UCSD-AML1 (cell line): ENCODE data around the gene POU4F1.

Source experiments
- DNase-seq: peaks from one replicate; lab custom pipeline; 2025; ENCODE audit not compliant: unreplicated experiment; lab: John Stamatoyannopoulos, UW

POU4F1 gene, protein sequence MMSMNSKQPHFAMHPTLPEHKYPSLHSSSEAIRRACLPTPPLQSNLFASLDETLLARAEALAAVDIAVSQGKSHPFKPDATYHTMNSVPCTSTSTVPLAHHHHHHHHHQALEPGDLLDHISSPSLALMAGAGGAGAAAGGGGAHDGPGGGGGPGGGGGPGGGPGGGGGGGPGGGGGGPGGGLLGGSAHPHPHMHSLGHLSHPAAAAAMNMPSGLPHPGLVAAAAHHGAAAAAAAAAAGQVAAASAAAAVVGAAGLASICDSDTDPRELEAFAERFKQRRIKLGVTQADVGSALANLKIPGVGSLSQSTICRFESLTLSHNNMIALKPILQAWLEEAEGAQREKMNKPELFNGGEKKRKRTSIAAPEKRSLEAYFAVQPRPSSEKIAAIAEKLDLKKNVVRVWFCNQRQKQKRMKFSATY

DNA sequence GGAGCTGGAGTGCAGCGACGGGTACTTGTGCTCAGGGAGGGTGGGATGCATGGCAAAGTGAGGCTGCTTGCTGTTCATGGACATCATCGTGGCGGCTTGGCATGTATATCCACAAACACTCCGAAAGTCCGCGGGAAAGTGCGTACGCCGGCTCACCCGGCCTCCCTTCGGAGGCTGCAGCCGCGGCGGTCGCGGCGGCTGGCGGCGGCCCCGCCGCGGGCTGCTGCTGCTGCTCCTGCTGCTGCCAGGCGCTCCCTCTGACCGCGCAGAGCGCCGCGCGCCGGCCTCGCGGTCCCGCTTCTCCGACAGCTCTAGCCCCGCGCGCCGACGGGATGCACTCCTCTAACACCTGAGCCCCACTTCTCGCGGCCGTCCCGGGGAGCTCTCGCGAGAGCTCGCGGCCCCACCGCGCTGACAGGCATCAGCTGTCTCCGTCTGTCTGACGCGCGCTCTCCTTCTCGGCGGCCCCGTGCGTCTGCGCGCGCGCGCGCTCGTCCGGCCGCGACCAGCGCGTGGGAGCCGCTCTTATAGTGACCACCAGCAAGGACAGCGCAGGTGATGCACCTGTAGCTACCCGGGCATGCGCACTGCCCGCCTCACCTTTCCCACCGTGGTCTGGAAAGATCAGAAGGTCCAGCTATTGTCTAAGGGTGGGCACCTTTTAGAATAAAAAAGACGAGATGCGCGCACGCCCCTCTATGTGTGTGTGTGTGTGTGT, at the start of gene POU4F1:
Gene POU4F1 (minus strand): TSS at position 313 of the 718 bp plus-strand sequence. CDS start 226 bp downstream, at position 87.
- DNase-seq: peak; percentile 40

DNA sequence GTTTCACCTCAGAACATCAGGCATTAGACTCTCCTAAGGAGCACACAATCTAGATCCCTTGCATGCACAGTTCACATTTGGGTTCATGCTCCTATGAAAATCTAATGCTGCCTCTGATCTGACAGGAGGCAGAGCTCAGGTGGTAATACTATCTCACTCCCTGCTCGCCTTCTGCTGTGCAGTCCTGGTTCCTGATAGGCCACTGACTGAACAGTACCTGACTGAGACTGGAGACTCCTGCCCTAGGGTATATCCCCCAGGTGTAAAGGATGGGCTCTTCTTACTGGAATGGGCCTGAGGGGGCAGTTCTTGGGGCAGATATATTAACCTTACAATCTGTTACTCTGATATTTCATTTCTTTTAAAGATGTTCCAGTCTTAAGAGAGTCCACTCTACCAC, 49.3 kb upstream of the POU4F1 start:
- no peak for DNase-seq

DNA sequence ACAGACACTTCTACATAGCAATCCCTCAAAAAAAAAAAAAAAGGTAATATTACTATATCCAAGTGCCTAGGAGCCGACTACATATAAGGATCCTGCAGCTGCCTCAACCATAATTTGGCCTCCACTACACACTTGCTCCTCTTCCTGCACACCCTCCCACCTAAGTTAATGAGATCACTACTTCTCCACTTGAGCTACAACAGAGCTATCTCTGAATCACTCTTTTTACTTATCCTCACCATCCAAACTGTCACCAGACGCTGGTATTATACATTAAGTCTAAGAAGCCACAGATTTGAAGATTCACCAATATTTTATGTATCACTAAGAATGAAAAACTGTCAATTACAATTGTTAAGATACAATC, 47.3 kb upstream of the POU4F1 start:
- DNase-seq: no peak

DNA sequence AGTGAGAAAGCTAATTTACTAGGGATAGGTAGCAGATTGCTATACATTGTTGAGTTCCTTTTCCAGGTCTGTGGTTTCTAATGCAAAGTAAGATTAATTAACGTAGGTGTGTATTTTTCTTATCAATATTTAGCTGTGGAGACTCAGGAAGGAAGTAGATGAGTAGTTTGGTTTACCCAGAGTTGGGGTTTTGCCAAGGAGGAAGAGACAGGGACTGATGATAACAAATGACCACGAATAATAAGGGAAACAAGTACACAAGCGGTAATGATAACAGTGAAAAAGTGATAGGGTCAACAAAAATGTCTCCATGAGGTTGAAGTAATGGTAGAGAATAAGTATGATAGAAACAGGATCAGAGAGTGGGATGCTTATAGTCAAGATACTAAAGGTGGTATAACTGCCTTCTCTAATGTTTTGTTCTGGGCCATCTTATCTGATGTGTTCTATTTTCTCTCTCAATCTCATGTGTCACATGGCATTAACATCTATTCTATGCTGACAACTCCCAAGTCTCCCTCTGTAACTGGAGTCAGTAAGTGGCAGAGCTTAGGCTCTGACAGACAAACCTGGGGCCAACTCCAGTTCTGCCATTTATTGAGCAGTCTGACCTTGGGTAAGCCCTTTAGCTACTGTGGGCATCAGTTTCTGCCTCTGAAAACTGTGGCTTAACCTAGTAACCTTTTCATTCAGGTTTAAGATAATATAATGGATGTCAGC, 46.8 kb upstream of the POU4F1 start:
- no peak for DNase-seq

DNA sequence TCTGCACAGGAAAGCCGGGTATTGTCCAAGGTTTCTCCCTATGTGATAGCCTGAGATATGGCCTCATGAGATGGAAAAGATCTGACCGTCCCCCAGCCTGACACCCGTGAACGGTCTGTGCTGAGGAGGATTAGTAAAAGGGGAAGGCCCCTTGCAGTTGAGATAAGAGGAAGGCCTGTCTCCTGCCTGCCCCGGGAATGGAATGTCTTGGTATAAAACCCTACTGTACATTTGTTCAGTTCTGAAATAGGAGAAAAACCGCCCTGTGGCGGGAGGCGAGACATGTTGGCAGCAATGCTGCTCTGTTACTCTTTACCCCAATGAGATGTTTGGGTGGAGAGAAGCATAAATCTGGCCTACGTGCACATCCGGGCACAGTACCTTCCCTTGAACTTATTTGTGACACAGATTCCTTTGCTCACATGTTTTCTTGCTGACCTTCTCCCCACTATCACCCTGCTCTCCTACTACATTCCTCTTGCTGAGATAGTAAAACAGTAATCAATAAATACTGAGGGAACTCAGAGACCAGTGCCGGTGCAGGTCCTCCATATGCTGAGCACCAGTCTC, 43.8 kb upstream of the POU4F1 start:
- peak; percentile 15 for DNase-seq

DNA sequence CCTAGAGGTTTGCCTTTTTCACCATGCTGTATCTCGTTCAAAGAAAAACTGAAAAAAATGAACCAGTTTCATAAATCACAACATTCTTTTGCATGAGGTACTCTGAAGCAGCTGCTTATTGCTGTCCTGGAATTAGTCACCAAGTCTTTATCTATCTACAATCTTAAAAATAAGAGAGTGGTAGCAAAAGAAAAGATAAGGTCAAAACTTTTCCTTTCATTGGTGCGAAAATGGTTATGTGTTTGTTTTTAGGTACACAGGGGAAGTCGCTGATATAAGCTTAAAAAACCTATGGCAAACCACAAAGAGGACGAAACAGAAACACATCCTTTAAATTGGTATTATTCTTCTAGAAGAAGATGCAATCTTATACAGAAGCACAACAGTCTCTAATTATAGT, 34.9 kb upstream of the POU4F1 start:
- no peak for DNase-seq

DNA sequence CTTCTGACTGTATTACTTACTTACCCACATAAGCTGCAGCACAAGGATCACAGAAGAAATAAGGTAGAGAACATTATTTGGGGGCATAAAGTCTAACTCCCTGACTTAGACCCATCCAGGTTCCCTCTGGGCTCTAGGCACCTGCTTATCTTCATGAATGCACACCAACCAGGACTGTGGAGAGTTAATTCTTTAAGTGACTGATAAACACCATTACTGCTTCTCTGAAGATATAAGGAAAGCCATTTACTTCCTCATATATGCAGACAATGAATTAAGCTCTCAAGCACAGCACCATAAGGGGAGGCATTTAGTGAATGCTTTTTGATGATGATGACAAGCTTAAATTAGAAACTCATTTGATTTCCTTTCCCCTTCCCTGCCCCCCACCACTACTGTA, 33.1 kb upstream of the POU4F1 start:
- no peak for DNase-seq

DNA sequence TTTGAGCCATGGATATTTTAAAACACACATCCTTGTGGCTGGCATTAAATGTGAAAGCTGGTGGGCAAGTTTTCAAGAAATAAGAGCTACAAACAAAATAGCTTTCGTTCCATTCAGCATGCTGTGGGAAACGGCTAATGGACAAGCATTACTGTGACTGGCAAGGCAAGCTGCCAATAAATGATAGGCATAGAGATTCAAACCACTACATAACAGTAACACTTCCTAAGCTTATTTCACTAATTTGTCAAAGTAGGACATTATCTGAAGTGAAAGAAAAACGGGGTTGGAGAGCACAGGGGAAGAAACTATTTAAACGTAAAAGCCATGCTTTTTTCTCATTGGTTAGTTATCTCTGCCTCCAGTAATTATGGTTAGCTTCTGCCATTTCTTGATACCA, 29.6 kb upstream of the POU4F1 start:
- DNase-seq: no peak

DNA sequence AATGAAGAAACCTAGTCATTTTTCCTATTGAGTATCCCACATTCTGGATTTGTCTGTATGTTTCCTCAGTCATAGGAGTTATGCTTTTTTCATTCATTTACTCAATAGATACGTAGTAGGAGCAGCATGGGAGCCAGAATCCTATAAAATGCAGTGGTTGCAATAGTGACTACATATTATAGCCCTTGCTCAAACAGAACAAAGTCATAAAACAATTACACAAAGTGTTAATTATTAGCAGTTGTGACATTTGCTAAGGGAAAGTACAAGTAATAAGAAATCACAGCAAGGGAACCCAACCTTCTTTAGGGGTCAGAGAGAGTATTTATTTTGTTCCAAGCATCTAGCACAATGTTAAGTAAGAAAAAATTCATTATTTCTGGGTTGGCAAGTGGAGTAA, 27.7 kb upstream of the POU4F1 start:
- DNase-seq: no peak

DNA sequence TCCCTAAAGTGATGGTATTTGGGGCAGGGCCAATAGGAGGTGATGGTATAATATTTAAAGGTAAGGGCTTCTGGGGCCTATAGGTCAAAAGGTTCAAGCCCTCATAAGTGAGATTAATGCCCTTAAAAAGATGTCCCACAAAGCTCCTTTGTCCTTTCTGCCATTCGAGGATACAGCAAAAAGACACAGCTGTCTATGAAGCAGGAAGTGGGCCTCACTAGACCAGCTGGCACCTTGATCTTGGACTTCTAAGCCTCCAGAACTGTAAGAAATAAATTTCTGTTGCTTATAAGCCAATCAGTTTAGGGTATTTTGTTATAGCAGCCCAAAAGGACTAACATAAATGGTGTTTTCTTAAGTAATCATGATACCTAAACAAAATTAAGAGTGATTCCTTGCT, 27.2 kb upstream of the POU4F1 start:
- DNase-seq: no peak

DNA sequence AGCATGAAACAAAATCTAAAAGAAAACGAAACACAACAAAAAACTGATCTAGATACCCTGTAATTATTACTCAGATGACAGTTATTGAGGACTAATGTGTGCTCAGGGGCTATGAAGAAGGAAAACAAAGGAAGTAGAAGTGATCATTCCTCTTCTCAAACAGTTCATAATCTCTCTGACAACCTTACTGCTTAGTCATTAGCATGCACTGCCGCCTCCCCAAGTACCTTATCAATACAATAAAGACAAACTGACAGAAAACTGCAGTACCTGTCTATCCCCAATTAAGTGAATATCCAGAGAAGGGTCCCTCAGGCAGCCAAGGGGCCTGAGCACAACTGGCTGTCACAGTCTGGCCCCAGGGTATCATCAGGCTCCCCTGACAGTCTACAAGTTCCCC, 22.0 kb upstream of the POU4F1 start:
- DNase-seq: no peak

DNA sequence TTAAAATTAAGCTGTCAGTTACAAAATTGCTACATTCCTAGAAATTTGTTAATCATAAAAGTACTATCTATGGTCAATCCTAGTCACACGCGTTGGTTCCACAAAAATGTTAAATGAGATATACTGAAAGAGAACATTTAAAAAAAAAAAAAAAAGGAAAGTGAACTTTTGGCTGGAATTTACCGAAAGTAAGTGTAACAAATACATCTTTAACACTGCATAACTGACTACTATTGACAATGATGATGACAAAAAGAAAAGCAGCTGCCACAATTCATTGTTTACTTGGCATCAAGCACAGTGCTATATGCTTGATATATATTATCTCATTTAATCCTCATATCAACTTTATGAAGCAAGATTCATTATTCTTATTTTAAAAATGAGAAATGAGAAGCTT, 19.8 kb upstream of the POU4F1 start:
- no peak for DNase-seq

DNA sequence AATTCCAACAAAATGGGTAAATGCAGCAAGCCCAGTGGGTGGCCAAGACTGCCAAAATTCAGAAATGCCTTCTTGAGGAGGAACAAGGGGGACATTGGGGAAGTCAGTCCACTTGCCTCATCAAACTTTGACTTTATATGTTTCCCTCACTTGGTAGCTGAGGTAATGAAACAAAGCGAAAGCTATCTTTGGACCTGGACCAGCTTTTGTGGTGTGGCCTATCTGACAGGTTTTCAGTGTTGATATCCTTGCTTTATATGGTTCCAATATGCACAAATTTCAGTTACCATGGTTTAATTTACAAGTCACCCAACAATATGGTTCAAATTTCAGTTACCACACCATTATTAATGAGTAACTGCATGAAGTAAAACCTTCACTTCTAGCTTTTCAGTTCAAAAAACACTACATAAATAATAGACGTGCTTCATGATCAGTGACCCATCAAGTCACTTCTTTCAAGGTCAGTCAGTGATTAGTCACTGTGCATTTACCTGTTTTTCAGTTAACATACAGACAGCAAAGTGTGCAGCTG, 17.7 kb upstream of the POU4F1 start:
- no peak for DNase-seq

DNA sequence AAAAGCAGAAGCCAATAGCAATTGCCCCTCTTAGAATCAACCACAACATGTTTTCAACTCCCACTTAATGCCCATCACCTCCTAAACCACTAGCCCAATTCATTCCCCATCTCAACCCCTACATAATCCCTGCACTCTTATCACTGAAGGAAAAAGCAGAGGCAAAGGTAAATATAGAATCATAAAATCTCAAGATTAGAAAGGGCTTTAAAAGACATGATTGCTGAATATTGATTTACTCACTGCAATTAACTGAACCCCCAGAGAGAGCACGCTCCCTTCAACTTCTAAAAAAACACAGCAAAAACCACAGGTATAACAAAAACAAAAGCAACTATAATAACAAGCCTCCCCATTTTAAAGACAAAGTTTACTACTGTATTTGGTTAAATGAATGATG, 15.1 kb upstream of the POU4F1 start:
- no peak for DNase-seq

DNA sequence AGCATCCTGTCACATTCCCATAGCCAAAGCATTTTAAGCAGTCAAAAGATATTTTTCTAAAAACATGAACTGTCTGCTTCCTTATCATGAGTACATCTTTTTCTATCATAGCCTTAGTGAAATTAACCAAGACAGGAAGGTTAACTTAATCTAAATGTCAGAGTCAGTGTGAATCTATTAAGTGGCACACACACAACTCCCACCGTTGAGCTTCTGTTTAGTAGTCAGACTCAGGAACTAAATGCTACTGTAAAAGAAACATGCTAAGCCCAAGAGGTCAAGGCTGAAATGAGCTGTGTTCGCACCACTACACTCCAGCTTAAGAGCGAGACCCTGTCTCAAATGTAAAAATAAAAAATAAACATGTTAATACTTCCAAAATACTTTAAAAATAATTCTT, 7.7 kb upstream of the POU4F1 start:
- DNase-seq: no peak

DNA sequence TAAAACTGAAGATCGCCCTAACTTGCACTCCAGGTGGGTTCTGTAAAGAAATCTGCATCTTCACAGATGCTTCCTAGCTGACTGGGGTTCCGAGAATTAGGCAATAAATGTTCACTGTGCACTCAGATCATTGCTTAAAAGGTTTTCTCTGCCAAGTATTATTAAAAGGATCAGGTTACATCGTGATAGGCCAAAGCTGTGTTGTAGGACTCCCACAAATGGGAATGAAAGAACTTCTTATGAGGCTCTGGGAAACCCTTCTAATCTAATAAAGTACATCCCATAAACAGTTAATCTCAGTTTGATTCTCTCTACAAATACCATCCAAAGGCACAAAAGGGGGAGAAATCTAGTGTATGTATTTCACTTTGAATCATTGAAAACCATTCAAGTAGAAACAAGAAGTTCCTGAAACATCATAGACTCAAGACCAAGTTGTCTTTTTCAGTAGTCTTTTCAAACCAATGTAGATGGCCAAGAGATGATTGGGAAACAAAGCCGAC, 7.1 kb upstream of the POU4F1 start:
- no peak for DNase-seq

DNA sequence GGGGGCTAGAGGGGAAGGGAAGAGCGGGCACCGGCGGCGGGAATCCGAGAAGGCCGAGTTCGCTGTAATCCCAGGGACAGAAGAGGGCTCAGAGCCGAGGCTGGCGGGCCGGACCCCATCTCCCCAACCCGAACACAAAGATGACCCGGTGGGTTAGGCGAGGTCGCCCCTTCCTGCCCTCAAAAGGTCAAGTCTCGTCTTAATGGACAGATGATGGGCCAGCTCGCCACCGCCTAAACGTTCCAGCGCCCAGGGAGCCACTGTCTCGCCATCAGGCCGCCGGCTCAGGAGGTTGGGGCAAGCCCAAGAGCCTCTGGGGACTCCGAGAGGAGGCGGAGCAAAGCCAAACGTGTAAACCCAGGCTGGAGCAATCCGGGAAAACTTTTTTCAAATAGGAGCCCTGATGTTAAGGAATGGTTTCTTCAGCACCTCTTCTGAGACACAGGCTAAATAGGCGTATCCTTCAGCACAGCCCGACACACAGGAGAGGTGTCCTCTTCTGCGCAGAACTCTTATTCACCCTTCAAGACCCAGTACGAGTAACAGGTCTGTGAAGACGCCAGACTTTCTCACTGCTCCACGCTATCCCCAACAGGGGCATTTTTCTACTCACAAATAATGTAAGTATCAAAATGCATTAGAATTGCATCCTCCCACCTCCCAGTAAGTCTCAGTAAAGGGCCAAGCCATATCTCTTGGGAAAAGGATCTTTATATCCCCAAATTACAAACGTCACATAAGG, 6.3 kb upstream of the POU4F1 start:
- no peak for DNase-seq

DNA sequence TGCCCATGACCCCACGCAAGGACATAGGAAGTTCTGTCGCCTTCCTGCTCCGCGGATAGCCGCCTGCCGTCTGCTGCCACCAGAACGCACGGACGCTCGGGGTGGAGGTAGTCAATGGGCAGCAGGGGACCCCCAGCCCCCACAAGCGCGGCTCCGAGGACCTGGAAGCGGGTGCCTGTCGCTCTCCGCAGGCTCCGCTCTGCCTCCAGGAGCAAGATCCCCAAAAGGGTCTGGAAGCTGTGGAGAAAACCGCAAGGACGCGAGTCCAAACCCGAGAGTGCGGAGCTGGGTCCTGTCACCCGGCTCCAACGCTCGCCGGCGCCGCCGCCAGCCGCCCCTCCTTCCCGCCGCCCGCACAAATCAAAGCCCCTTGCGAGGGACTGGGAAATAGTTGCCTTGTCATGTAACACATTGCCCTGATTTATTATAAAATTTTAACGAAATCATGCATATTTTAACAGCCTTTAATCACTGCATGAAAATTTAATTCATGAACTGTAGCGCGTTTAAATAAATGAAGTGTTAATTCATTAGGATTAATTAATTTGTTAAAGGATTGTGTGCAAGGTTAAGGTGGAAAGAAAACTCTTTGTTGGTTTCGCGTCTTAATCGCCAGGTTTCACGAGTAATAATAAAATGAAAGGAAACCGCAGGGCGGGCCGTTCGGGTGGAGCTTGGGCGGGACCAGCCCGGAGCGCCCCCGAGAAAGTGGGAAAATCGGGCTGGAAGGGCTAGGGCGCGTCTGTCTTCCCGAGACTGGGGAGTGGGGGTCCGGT, 5.5 kb upstream of the POU4F1 start:
- no peak for DNase-seq

DNA sequence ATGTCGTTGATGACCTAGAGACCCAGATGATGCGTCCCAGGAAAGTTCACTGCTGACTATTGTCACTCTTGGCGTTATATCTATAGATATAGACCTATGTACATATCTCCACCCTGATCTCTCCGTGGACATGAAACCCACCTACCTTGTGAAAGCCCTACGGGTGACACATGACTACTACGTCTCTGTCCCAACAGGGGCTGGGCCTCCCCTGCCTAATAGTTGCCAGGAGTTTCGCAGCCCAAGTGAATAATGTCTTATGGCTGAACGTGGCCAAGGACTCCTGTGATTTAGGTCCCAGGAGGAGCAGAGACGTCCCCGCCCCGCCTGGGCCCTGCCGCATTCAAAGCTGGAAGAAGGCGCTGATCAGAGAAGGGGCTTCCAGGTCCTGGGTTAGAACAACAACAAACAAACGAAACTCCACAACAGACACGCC, 4.9 kb upstream of the POU4F1 start:
- no peak for DNase-seq
